HG02970 (cell line): ENCODE data around the gene CHKA.
"Not testable (repeated sequence)": the region's sequence is repeated elsewhere in the genome, so short reads cannot be mapped to it uniquely, and the experiment has no call there.

Source experiments
- ATAC-seq: cut with Tn5 transposase; IDR thresholded peaks from one replicate; pipeline ENCODE4 v1.9.1; 2021; ENCODE audit warnings: mild to moderate bottlenecking, moderate library complexity, moderate number of reproducible peaks; ENCODE audit not compliant: unreplicated experiment, low FRiP score

CHKA gene

GRCh38 chr11:68117853-68118470 lies 3.2 kb downstream of the CHKA start:
- ATAC-seq, result no peak

GRCh38 chr11:68116974-68117373 lies 4.2 kb downstream of the CHKA start:
- no peak for ATAC-seq

- ATAC-seq, result no peak
Observed at GRCh38 chr11:68116126-68116525, 5.1 kb downstream of the CHKA start.

- ATAC-seq, result no peak
Observed at GRCh38 chr11:68115285-68115684, 5.9 kb downstream of the CHKA start.

GRCh38 chr11:68113986-68114385 lies 7.2 kb downstream of the CHKA start:
- ATAC-seq, result no peak

- ATAC-seq, result no peak
Observed at GRCh38 chr11:68107689-68108088, 13.5 kb downstream of the CHKA start.

- no peak for ATAC-seq
Observed at GRCh38 chr11:68106165-68106940, 14.8 kb downstream of the CHKA start.

GRCh38 chr11:68099474-68100405 lies 21.4 kb downstream of the CHKA start:
- no peak for ATAC-seq

GRCh38 chr11:68099057-68099456 lies 22.1 kb downstream of the CHKA start:
- ATAC-seq, result no peak

GRCh38 chr11:68096962-68097361 lies 24.2 kb downstream of the CHKA start:
- no peak for ATAC-seq

- no peak for ATAC-seq
Observed at GRCh38 chr11:68093565-68093964, 27.6 kb downstream of the CHKA start.

- ATAC-seq, result not testable (repeated sequence)
Observed at GRCh38 chr11:68092946-68093345, 28.2 kb downstream of the CHKA start.

- ATAC-seq, result no peak
Observed at GRCh38 chr11:68092411-68092810, 28.8 kb downstream of the CHKA start.

GRCh38 chr11:68090706-68091105 lies 30.5 kb downstream of the CHKA start:
- no peak for ATAC-seq

- ATAC-seq, result no peak
Observed at GRCh38 chr11:68090287-68090686, 30.9 kb downstream of the CHKA start.

- no peak for ATAC-seq
Observed at GRCh38 chr11:68089679-68090078, 31.5 kb downstream of the CHKA start.

- no peak for ATAC-seq
Observed at GRCh38 chr11:68083517-68083916, 37.7 kb downstream of the CHKA start.

GRCh38 chr11:68082481-68082880 lies 38.7 kb downstream of the CHKA start:
- no peak for ATAC-seq

GRCh38 chr11:68081691-68082090 lies 39.5 kb downstream of the CHKA start:
- no peak for ATAC-seq

GRCh38 chr11:68080860-68081259 lies 40.3 kb downstream of the CHKA start:
- no peak for ATAC-seq
